Ureter (tissue), 1 donor: ENCODE results near the gene ADGRL3. TPM values are rescaled to one million over a fixed set of nuclear protein-coding genes. Genes with fewer than 3 reads are reported as not detected.
"Not testable (repeated sequence)": the region's sequence is repeated elsewhere in the genome, so short reads cannot be mapped to it uniquely, and the experiment has no call there.

Source experiments
- DNase-seq: peaks from one replicate; pipeline ENCODE4 v3.0.0-alpha.2; 2020; ENCODE audit warnings: low spot score
- total RNA-seq: library from RNA; stranded (reverse); gene quantifications from one replicate; pipeline ENCODE4 v1.2.4, GENCODE V29; 2023
- donor health status: DM: yes; HTN: yes; CAD: no.

The ADGRL3 gene
- total RNA-seq, 1 donor from 2014 or later = 17.9 TPM

DNA sequence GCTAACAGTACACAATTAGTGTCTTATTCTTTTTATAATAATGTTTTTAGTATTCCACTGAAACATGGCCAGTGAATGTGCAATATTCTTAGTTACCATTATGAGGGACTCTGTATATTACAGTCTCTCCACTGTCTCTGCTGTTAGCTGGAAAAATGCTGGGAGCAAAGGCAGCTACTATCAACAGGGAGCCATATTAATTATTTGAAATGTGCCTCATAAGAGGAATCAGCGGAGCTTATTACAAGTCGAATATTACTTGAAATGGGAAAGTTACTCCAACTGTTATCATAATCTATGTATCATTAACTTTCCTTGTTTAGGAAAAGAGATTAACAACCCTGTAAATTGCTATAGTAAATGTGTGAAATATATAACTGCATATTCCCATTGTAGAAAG, 612.0 kb downstream of the ADGRL3 start:
- DNase-seq = no peak

DNA sequence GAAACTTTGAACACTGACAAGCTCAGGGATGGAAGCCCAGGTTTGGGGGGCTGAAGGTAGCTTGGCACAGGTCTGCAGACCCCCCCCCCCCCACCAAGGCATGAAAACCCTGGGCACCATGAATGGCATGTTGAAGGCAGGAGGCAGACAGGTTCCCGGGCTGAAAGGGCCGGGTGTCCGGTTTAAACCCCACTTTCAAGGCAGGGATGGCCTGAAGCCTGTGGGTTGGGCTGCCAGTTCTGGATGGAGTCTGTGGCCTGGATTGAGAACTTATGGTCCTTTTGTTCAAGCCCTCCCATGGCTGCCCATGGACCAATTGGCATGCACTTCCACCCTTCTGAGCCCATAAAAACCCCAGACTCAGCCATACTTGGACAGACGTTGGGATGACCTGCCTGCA, 616.9 kb downstream of the ADGRL3 start:
- no peak for DNase-seq

DNA sequence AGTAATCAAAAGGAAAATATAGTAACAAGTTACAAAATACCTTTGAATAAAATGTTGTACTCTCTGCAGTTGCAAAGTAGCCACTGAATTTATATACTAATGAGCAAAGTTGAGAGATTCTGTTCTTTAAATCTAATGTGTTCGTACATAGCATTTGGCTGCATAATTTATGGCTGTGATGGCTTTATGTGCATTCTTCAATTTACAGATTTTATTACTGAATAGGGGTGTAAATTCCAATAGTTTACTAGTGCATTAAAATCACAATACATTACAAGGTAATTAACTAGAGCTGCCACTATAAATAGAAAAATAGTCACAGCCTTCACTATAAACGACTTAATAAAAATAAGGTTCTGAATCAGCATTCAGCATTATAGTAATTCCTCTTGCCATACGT, 620.0 kb downstream of the ADGRL3 start:
- no peak for DNase-seq

DNA sequence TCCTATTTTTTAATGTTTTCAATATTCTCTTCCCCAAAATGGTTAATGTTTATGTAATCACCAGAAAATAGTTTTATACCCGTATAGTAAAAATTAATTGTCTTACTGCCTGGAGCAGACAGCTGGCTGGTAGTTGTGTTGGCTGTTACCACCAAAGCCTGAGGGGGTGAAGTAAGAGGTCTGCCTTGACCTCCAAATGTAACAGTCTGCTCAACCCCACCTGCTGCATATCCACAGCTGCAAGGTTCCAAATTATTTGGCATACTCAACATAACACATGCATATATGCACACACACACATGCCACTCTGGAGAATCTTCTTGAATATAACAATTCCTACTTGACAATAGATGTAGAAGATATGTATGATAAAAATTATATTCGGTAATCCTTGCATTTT, 624.3 kb downstream of the ADGRL3 start:
- no peak for DNase-seq

DNA sequence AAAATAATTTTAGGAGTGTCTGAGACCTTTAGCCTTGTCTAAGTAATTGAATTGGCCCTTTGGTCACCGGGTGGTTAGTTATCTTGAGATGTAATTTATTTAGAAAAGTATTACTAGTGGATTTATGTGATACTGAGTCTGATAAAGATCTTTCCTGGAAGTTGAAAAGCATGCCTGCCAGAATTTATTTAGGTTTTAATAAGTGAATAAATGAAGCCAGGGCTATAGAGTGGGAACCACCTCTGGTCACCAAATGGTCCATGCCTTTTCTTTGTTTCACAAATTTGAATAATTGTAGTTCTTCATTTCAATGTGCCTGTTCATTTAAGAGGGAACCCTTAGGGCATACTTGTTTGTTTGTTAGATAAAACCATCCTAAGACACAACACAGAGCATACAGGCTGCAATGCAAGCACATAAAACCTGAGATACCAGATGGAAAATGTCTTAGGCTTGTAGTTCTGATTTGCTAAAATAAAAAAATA, 627.8 kb downstream of the ADGRL3 start:
- no peak for DNase-seq

DNA sequence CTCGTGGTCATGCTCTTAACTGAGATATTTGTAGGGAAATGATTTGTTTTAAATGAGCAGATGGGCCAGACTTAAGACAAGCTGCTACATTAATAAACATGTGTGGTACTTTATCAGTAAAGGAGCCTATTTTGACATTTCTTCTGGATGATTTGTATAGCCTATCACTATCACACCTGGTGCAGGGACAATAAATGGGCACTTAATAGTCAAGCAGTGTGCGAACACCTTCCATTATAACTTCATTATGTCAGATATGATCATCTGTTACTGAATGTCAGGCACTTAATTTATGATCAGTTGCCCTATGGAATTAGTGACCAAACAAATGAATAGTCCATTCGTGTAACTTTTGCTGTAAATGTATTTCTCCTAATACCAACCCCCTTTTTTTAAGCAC, 628.8 kb downstream of the ADGRL3 start:
- no peak for DNase-seq

DNA sequence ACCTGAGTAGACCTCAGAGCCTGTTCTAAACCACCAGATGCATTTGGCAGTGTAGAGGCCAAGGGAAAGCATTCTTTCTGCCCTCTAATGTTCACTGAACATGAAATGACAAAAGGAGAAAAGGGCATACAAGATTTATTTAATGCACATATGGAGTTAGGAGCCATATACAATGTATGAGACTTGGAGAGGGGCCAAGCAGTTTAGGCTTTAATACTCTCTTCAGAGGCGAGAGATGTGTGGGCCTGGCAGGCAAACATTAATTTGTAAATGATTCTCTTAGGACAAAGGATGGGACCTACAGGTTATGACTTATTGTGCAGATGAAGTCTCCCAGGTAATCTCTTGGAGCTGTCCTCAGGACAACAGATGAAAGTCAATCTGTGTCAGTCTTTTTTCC, 631.9 kb downstream of the ADGRL3 start:
- no peak for DNase-seq

DNA sequence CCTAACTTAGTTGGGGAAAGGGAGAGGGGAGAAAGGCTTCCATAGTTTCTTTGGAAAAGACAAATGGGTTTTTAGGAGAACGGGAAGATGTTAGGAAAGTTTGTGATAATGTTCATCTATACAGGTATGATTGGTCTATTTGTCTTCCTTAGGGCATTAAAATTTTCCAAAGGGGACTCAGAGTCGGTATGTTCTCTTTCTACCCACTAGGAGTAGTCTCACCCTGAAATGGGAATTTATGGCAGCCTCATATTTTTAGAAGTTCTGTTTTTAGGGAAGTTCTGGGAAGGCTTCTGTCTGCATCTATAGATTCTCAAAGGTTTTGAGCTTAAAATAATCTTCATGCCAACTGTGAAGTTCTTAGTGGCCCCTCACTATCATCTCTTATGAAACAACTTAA, 637.3 kb downstream of the ADGRL3 start:
- DNase-seq = no peak

DNA sequence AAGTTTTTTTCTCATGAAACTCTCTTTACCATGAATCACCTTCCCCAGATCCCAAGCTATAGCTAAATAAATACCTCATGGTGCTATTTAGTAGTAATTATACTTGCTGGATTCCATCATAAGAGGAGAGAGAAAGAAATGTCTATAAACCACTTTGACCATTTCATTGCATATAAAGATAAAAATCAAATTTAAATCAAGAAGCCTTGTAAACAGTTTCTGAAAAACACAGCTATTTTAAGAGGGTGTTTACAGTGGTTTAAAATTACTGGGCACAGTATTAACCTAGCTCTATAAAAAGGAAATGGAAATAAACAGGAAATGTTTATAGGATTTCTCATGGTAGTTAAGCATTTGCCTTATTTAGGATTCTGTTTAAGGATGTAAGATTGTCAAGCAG, 637.9 kb downstream of the ADGRL3 start:
- no peak for DNase-seq

DNA sequence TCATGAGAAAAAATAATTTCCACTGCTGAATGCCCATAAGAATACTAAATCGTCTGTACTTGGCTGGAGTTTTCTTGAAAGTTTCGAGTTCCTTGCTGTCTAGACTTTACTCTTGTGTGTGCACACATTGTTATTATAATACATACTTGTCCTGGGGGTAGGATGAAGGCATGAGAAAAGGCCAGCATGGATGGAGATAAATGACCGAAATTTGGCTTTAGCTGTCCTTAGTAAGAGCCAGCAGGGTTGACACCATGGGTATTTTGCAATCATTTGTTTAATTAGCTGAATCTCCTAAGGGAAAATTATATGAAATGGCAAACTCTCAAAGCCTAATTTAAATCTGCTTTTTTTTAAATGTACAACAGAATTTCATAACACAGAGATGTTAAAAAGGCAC, 641.6 kb downstream of the ADGRL3 start:
- DNase-seq = no peak

DNA sequence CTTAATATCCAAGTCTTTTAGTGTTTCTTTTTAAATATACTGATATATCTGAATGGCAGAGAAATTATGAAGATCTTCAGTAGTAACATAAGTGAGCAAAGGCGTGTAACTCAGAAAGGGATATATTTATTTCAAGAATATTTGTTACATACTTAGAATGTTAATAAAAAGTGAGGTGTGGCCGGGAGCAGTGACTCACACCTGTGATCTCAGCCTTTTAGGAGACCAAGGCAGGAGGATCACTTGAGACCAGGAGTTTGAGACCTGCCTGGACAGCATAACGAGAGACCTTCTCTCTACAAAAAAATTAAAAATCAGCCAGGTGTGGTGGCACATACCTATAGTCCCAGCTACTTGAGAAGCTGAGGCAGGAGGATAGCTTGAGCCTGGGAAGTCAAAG, 651.0 kb downstream of the ADGRL3 start:
- DNase-seq = no peak

DNA sequence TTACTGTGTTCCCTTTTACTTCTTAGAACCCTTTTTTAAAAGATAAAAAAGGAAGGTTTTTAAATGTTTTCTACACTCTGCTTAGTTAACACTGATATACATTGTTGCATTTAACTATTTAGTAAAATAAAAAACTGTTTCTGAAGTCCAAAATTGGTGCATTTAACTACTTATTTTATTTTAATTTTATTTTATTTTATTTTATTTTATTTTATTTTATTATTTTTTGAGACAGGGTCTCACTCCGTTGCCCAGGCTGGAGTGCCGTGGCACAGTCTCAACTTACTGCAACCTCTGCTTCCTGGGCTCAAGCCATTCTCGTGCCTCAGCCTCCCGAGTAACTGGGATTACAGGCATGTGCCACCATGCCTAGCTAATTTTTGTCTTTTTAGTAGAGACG, 652.0 kb downstream of the ADGRL3 start:
- not testable (repeated sequence) for DNase-seq

DNA sequence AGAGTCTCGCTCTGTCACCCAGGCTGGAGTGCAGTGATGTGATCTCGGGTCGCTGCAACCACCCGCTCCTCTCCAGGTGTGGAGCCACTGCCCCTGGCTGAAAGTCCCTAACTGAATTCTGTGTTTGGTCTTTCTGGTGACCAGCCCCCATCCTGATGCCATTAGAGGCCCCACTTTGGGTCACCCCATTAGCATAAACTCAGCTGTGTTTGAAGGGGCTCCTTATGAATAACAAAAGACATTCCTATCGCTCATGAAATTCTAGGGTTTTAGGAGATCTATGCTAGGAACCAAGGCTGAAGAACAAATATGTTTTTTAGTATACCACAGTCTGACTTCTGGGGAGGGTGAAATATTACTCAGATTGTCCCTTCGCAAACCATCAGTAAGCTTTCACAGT, 652.9 kb downstream of the ADGRL3 start:
- no peak for DNase-seq

DNA sequence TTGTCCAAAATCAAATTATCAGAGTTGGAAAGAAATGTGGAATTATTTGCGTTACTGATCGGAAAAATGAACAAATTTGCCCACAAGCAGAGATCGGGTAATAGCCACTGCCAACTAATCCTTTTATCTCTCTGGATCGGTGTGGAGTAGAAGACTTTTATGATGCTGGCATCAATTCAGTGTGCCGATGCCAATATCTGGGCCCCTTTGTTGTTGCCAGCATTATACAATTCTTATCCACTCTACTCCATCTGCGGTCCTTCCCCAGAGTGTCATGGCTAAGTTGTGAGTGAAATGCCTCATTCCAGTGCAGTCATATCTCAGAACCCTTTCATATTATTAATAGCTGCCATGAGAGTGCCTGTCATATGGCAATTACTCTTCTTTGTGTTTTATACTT, 660.2 kb downstream of the ADGRL3 start:
- no peak for DNase-seq

DNA sequence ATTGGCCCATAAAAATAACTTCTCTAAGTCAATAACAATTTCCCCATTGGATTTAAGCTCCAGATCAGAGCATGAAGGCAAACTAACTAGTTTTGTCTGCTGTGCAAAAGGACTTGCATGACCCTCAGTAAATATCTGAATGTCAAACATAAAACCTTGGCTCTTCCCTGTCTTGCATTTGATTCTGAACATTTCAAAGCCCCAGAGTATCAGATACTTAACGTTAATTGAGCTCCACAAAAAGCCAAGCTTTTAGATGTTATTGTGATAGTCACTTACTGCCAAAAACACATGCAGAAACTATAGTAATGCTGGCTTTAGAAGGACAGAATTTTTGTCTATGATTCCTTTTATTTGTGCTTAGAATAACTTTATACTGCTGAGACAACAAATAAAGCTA, 664.2 kb downstream of the ADGRL3 start:
- no peak for DNase-seq

DNA sequence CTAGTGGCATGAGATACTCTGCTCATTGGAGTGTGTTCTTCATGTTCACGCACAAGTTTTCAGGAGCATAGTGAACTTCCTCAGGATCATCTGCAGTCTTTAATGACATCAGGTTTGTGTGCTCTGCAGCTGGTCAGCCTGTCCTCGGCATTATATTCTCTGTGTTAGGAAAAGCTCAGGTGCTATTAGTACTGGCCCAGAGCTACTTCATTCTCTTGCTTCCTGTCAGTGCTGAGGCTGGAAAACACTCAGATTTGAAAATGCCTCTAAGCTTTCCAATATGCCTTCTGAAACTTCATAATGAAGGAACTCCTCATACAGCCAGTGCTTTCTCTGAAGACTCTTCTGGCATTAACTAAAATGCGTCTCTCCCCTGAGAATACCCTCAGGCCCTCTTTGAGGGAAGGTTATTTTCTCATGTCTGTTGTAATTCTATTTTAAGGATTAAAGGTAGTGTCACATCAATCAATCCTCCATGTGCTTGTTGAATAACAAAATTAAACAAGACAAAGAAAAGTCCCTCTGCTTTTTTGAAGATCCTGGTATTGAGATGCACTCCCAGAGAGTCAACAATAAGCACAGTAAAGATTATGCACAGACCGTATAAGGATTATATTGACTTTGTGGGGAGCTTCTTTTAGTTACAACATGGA, 666.4 kb downstream of the ADGRL3 start:
- DNase-seq = no peak

DNA sequence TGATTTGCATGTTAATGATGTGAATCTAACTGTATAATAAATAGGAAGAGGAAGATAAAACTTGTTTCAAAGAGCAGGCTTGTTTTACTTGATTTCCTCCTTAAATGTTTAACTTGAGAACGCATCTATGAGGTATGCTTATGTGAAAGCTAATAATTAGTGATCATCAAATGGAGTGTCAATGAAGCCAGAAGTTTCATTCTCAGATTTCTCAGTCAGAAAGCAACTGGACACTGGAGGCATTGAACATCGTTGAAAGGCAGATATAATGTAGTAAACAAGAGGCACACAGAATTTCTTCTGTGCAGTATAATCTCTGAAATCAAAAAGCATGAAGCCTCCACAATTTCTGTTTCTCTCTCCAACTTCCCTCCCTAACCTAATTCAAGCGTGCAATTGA, 672.9 kb downstream of the ADGRL3 start:
- DNase-seq = no peak

DNA sequence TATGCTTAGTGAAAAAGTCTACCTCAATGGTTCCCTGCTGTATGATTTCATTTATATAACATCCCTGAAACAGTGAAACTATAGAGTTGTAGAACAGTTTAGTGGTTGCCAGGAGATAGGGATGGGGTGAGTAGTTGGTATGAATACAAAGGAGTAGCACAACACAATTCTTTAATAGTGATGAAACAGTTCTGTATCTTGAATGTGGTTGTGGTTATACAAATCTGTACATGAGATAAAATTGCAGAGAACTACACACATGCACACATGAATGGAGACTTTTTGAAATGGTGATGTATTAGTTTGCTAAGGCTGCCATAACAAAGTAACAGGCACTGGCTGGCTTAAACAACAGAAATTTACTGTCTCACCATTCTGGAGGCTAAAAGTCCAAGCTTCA, 677.1 kb downstream of the ADGRL3 start:
- DNase-seq = no peak

DNA sequence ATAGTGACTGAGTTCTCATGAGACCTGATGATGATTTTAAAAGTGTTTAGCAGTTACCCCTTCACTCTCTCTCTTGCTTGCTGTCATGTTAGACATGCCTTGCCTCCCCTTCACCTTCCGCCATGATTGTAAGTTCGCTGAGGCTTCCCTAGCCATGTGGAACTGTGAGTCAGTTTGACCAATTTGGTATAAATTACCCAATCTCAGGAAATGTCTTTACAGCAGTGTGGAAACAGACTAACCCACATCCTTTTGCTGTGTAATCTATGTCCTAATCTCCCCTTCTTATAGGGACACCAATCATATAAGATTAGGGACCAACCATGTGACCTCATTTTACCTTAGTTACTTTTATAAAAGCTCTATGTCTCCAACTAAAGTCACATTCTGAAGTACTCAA, 677.8 kb downstream of the ADGRL3 start:
- no peak for DNase-seq

DNA sequence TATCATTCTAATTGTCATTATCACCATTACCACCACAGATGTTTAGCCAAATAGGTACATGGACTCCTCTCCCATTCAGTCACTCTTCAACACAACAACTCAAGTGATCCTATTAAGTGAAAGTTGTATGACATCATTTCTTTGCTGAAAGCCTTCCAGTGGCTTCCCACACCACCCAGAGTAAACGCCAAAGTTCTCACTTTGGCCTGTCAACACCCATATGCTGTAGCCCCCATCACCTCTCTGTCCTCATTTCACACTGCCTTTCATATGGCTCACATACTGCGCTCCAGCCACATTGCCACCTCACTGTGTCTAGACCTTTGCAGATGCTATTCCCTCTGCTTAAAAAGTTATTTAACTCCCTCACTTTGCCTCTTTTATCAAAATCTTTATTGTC, 682.3 kb downstream of the ADGRL3 start:
- DNase-seq = no peak

DNA sequence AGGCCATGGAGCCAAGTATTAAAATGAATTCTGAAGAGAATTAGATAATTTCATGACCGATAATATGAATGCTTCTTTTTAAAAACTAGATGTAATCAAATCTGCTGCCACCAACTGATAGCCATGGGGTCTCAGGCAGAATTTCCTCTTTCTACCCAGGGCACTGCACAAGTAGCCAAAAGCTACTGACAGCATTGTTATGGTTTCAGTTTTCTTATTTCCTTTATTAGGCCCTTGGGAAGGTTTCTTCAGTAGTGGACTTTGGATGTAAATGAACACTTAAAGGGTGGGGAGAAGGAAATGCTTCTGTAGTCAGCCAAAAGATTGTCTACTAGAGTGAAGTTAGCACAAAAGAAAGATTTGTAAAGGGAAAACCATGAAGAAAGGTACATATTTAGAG, 686.0 kb downstream of the ADGRL3 start:
- no peak for DNase-seq

DNA sequence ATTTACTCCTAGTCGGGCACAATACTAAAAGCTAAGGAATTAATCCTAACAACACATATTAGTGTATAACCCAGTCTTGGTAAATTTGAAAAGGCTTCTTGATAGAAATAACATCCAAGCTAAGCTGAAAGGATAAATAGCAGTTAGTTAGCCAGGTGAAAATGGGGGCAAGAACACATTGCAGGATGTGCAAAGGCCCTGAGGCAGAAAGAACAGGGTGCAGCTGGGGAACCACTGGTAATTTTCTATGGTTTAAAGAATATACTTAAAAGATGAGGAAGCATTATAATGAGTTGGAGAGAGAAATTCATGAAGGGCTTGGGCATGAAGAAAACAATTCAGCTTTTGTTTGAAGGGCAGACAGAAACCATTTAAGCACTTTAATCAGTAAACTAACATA, 689.0 kb downstream of the ADGRL3 start:
- DNase-seq = no peak

DNA sequence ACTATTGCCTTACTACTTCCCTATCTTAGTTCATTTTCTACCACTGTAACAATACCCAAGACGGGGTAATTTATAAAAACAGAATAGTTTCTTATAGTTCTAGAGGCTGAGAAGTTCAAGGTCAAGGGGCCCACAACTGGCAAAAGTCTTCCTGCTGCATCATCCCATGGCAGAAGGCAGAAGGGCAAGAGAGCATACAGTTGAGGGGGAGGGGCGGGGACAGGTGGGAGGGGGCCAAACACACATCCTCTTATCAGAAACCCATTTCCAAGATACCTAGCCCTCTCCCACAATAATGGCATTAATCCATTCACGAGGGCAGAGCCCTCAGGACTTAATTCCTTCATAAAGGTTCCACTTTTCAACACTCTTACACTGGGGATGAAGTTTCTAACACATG, 690.2 kb downstream of the ADGRL3 start:
- DNase-seq = no peak

DNA sequence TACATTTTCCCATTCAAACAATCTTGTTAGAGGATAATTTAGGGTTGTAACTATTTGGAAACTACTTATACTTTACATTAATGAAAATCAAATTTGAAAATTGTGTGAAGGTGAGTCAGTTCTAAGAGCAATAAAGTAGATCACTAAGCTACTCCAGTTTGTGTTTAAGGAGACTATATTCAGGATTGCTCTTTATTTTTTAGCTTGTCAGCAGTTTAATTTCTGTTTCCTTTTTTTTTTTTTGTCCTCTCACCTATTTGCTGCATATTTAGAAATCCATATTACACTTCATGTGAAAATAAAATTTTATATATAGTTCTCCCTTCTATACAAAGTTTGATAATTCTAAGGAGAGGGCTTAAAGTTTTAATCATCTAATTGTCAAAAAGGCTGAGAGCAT, 691.8 kb downstream of the ADGRL3 start:
- DNase-seq = no peak
